Peyer's patch (tissue), 4 donors: Measurements from ENCODE around the gene DEGS2. TPM values are rescaled to one million over a fixed set of nuclear protein-coding genes. Genes with fewer than 3 reads are reported as not detected.

Experiments used
- DNase-seq, 3 donors: peaks; one replicate each; pipeline ENCODE4 v3.0.0-alpha.2; 2017 to 2019
- H3K27ac ChIP-seq, 4 donors: fragments of 200-600 bp; sonication (generic); one replicate each; pipeline ENCODE4 v1.5.1; 2016 to 2019
- H3K27me3 ChIP-seq, 2 donors: fragments of 200-600 bp; sonication (generic); one replicate each; pipeline ENCODE4 v1.5.1; 2019
- H3K36me3 ChIP-seq, 3 donors: fragments of 200-600 bp; sonication (generic); one replicate each; pipeline ENCODE4 v1.5.1; 2016 to 2019
- H3K4me1 ChIP-seq, 4 donors: fragments of 200-600 bp; sonication (generic); one replicate each; pipeline ENCODE4 v1.5.1; 2016 to 2019
- H3K4me3 ChIP-seq, 4 donors: fragments of 200-600 bp; sonication (generic); 1 replicate in 3 of 4; 2 replicates in 1 of 4; pipeline ENCODE4 v1.5.1; 2016 to 2019; ENCODE audit warnings: mild to moderate bottlenecking in 1 of 4
- H3K9me3 ChIP-seq, 4 donors: fragments of 200-600 bp; sonication (generic); one replicate each; pipeline ENCODE4 v1.5.1; 2016 to 2019; ENCODE audit warnings: mild to moderate bottlenecking in 1 of 4
- CTCF ChIP-seq, 6 experiments: fragments of 450-650 bp in 4 of 6; fragments of 200-600 bp in 2 of 6; sonication (generic) in 1 of 6; IDR thresholded peaks; one replicate each; pipeline ENCODE4 v1.5.1; 2017 to 2019; ENCODE audit warnings: antibody characterized with exemption in 6 of 6, mild to moderate bottlenecking in 3 of 6, moderate library complexity in 1 of 6
- POLR2A ChIP-seq, 2 donors: fragments of 450-650 bp; IDR thresholded peaks; one replicate each; pipeline ENCODE4 v1.5.1; 2017; ENCODE audit warnings: antibody characterized with exemption in 2 of 2, mild to moderate bottlenecking in 2 of 2, moderate library complexity in 2 of 2
- total RNA-seq, 4 donors: library from RNA; depleted of rRNA; stranded (reverse); fragments of >200 nt; gene quantifications; one replicate each; pipeline ENCODE4 v1.1.0, GENCODE V29; 2016

The DEGS2 gene
- total RNA-seq, 4 donors from 2014 or later: 13.2 to 96.5 (median 77.8) TPM

- no peaks in the 10 kb centered on the region for H3K9me3 ChIP-seq
- no peak for DNase-seq
- H3K36me3 ChIP-seq: no peaks in the 10 kb centered on the region
- no peaks in the 10 kb centered on the region for H3K4me1 ChIP-seq
- H3K27me3 ChIP-seq: no peaks in the 10 kb centered on the region
- TF ChIP-seq CTCF (IDR thresholded peaks at IDR 0.05) (no peak), POLR2A (IDR thresholded peaks at IDR 0.05) (no peak)
- no peak overlapping the region for H3K27ac ChIP-seq
- no peak overlapping the region for H3K4me3 ChIP-seq
These were observed 42.3 kb upstream of the DEGS2 start for GRCh38 chr14:100201701-100202100.

GRCh38 chr14:100200311-100200710 is 40.9 kb upstream of the DEGS2 start:
- TF ChIP-seq CTCF (IDR thresholded peaks at IDR 0.05): no peak
- TF ChIP-seq POLR2A (IDR thresholded peaks at IDR 0.05): no peak
- Histone ChIP-seq H3K36me3 (no peaks in the 10 kb centered on the region), H3K4me1 (no peaks in the 10 kb centered on the region), H3K27ac (no peak overlapping the region), H3K9me3 (no peaks in the 10 kb centered on the region), H3K27me3 (no peaks in the 10 kb centered on the region), H3K4me3 (no peak overlapping the region)
- no peak for DNase-seq

- no peak for DNase-seq
- TF ChIP-seq CTCF (IDR thresholded peaks at IDR 0.05) (no peak), POLR2A (IDR thresholded peaks at IDR 0.05) (no peak)
- Histone ChIP-seq H3K4me3 (no peak overlapping the region), H3K27me3 (no peaks in the 10 kb centered on the region), H3K4me1 (no peaks in the 10 kb centered on the region), H3K27ac (no peak overlapping the region), H3K36me3 (no peaks in the 10 kb centered on the region), H3K9me3 (no peaks in the 10 kb centered on the region)
These were observed 39.9 kb upstream of the DEGS2 start for GRCh38 chr14:100199240-100199860.

- H3K27me3 ChIP-seq: no peaks in the 10 kb centered on the region
- H3K9me3 ChIP-seq: no peaks in the 10 kb centered on the region
- peaks cover 4 to 19% (median 9%) of the 10 kb centered on the region in 4 donors for H3K4me1 ChIP-seq
- no peaks in the 10 kb centered on the region for H3K36me3 ChIP-seq
- TF ChIP-seq POLR2A (IDR thresholded peaks at IDR 0.05) (no peak), CTCF (IDR thresholded peaks at IDR 0.05) (no peak)
- peak overlapping the region; percentile 86 to 90 (median 90) for H3K27ac ChIP-seq
- H3K4me3 ChIP-seq: peak overlapping the region; percentile 18 to 50 (median 46)
- no peak for DNase-seq
These were observed 34.2 kb upstream of the DEGS2 start for GRCh38 chr14:100193417-100194357.

- peak in 1 of 2 donors; percentile 46 for TF ChIP-seq POLR2A (IDR thresholded peaks at IDR 0.05)
- TF ChIP-seq CTCF (IDR thresholded peaks at IDR 0.05): peak; percentile 78 to 95 (median 92)
These were observed 33.4 kb upstream of the DEGS2 start for GRCh38 chr14:100192672-100193416.

More at GRCh38 chr14:100192672-100193416, 33.4 kb upstream of the DEGS2 start:
- peaks cover 5 to 26% (median 10%) of the 10 kb centered on the region in 4 donors for H3K4me1 ChIP-seq
- peak overlapping the region; percentile 31 to 50 (median 46) for H3K4me3 ChIP-seq
- H3K27ac ChIP-seq: peak overlapping the region; percentile 86 to 90 (median 90)
- H3K9me3 ChIP-seq: no peaks in the 10 kb centered on the region
- H3K36me3 ChIP-seq: no peaks in the 10 kb centered on the region
- H3K27me3 ChIP-seq: no peaks in the 10 kb centered on the region
- DNase-seq: peak; percentile 100
